ENCODE data around the gene CDH1.

Gene CDH1

GRCh38 chr16:68857479-68857878, 120.4 kb downstream of the CDH1 start:
- DNase-seq (ENCODE audit: low spot score) = no peak

GRCh38 chr16:68859828-68860227, 122.7 kb downstream of the CDH1 start:
- DNase-seq (ENCODE audit: low spot score) = no peak

GRCh38 chr16:68860978-68861892, 124.1 kb downstream of the CDH1 start:
- no peak for DNase-seq (ENCODE audit: low spot score)

- no peak for DNase-seq (ENCODE audit: low spot score)
These were observed 129.8 kb downstream of the CDH1 start for GRCh38 chr16:68866933-68867332.

- DNase-seq (ENCODE audit: low spot score) = no peak
These were observed 132.5 kb downstream of the CDH1 start for GRCh38 chr16:68869492-68870088.

- no peak for DNase-seq (ENCODE audit: low spot score)
These were observed 136.8 kb downstream of the CDH1 start for GRCh38 chr16:68873635-68874471.

- DNase-seq (ENCODE audit: low spot score) = no peak
These were observed 138.8 kb downstream of the CDH1 start for GRCh38 chr16:68875871-68876270.

- no peak for DNase-seq (ENCODE audit: low spot score)
These were observed 146.6 kb downstream of the CDH1 start for GRCh38 chr16:68883685-68884084.

- no peak for DNase-seq (ENCODE audit: low spot score)
These were observed 147.3 kb downstream of the CDH1 start for GRCh38 chr16:68884401-68884800.

Measured in Ammon's horn (tissue), 1 donor.